Thyroid gland (tissue), 4 donors: Measurements from ENCODE around the gene NKAPL.

Source experiments
- POLR2A ChIP-seq, 2 donors: fragments of 450-650 bp; IDR thresholded peaks; one replicate each; pipeline ENCODE4 v1.6.1; 2017; ENCODE audit warnings: antibody characterized with exemption in 2 of 2, mild to moderate bottlenecking in 2 of 2, moderate library complexity in 1 of 2
- TF ChIP-seq, protein P1 (sequence below), 6 experiments: fragments of 200-600 bp in 3 of 6; fragments of 450-650 bp in 3 of 6; sonication (generic) in 3 of 6; IDR thresholded peaks; one replicate each; pipeline ENCODE4 v1.5.1; 2016 to 2019; ENCODE audit warnings: antibody characterized with exemption in 6 of 6, mild to moderate bottlenecking in 2 of 6, inconsistent platforms in 1 of 6, moderate library complexity in 1 of 6

GRCh38 chr6:28282926-28283325 is 23.8 kb downstream of the NKAPL start:
- TF ChIP-seq, protein P1, sequence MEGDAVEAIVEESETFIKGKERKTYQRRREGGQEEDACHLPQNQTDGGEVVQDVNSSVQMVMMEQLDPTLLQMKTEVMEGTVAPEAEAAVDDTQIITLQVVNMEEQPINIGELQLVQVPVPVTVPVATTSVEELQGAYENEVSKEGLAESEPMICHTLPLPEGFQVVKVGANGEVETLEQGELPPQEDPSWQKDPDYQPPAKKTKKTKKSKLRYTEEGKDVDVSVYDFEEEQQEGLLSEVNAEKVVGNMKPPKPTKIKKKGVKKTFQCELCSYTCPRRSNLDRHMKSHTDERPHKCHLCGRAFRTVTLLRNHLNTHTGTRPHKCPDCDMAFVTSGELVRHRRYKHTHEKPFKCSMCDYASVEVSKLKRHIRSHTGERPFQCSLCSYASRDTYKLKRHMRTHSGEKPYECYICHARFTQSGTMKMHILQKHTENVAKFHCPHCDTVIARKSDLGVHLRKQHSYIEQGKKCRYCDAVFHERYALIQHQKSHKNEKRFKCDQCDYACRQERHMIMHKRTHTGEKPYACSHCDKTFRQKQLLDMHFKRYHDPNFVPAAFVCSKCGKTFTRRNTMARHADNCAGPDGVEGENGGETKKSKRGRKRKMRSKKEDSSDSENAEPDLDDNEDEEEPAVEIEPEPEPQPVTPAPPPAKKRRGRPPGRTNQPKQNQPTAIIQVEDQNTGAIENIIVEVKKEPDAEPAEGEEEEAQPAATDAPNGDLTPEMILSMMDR (IDR thresholded peaks at IDR 0.05): no peak
- TF ChIP-seq POLR2A (IDR thresholded peaks at IDR 0.05): no peak
